ENCODE measurements around the gene TUBGCP2.

The TUBGCP2 gene

DNA sequence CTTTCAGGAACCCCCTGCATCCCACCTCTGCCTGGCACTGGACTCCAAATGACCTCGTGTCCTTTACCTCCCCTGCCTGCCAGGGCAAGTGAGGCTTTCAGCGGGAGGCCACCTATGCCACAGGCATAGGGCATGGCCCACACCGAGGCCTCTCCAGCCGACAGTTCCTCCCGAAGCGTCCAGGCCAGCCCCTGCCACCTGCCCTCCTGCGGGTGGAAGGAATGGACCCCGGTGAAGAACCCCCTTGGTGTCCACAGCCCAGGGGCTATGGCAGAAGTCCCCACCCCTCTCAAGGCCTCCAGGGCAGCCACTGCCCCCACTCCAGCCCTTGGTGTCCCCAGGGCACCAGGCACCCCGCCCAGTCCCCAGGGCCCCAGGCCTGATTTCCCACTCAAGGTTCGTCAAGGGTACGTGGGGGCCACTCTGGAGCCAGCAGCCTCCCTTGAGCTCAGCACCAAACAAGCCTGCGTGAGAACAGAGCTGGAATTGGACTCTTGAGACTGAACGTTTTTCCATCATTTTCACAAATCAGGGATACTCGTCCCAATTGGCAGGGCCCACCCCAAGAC is 46.1 kb upstream of the TUBGCP2 start:
- no peak for DNase-seq
- TF ChIP-seq, protein P1, sequence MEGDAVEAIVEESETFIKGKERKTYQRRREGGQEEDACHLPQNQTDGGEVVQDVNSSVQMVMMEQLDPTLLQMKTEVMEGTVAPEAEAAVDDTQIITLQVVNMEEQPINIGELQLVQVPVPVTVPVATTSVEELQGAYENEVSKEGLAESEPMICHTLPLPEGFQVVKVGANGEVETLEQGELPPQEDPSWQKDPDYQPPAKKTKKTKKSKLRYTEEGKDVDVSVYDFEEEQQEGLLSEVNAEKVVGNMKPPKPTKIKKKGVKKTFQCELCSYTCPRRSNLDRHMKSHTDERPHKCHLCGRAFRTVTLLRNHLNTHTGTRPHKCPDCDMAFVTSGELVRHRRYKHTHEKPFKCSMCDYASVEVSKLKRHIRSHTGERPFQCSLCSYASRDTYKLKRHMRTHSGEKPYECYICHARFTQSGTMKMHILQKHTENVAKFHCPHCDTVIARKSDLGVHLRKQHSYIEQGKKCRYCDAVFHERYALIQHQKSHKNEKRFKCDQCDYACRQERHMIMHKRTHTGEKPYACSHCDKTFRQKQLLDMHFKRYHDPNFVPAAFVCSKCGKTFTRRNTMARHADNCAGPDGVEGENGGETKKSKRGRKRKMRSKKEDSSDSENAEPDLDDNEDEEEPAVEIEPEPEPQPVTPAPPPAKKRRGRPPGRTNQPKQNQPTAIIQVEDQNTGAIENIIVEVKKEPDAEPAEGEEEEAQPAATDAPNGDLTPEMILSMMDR (IDR thresholded peaks at IDR 0.05; ENCODE audit: low read depth, low read length), result no peak

GRCh38 chr10:133353988-133354605 is 45.4 kb upstream of the TUBGCP2 start:
- Histone ChIP-seq H3K36me3 (no peaks in the 10 kb centered on the region), H3K9me3 (no peaks in the 10 kb centered on the region), H3K4me3 (ENCODE audit: low read depth, low read length) (no peak overlapping the region), H3K27me3 (no peaks in the 10 kb centered on the region), H3K4me1 (no peaks in the 10 kb centered on the region)
- TF ChIP-seq, protein P1 (IDR thresholded peaks at IDR 0.05; ENCODE audit: low read depth, low read length), result no peak
- no peak for DNase-seq

More for the DNA sequence above, 46.1 kb upstream of the TUBGCP2 start:
- no peaks in the 10 kb centered on the region for H3K36me3 ChIP-seq
- no peak overlapping the region for H3K4me3 ChIP-seq (ENCODE audit: low read depth, low read length)
- peaks cover 1% of the 10 kb centered on the region for H3K4me1 ChIP-seq
- no peaks in the 10 kb centered on the region for H3K9me3 ChIP-seq
- H3K27me3 ChIP-seq, result no peaks in the 10 kb centered on the region

DNA sequence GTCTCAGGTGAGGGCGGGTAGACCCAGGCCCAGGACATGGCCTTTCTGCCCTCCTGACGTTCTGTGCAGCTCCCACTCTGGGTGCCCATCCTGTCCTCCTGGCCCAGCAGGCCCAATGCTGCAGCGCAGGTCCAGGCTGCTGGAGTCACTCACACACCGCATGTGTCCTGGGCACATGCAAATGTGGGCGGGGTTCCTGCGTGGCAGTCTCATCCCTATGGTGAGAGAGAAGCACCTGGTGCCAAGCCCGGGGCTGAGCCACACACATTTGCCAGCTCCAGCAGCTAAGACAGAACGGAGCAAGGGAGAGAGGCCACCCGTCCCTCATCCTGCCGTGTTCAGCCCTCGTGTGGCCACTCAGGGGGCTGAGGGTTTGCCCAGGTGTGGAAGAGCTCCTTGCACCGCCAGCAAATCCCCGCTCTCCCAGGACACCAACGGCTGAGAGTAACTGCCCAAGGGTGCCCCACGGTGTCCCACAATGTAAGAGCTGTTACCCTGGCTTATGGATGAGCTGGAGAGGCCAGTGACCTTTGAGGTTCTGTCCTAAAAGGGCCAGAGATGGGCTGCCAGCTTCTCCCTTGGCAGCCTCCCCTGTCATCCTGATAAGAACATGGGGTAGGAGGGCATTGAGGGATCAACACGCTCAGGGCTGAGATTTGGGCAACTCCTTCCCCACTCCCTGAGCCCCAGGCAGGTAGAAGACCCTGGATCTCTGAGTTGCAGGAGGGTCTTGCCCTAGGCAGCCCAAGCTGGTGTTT is 44.7 kb upstream of the TUBGCP2 start:
- no peak for DNase-seq
- H3K9me3 ChIP-seq, result no peaks in the 10 kb centered on the region
- no peak overlapping the region for H3K4me3 ChIP-seq (ENCODE audit: low read depth, low read length)
- H3K27me3 ChIP-seq, result no peaks in the 10 kb centered on the region
- H3K36me3 ChIP-seq, result no peaks in the 10 kb centered on the region
- no peaks in the 10 kb centered on the region for H3K4me1 ChIP-seq
- TF ChIP-seq, protein P1 (IDR thresholded peaks at IDR 0.05; ENCODE audit: low read depth, low read length), result no peak

DNA sequence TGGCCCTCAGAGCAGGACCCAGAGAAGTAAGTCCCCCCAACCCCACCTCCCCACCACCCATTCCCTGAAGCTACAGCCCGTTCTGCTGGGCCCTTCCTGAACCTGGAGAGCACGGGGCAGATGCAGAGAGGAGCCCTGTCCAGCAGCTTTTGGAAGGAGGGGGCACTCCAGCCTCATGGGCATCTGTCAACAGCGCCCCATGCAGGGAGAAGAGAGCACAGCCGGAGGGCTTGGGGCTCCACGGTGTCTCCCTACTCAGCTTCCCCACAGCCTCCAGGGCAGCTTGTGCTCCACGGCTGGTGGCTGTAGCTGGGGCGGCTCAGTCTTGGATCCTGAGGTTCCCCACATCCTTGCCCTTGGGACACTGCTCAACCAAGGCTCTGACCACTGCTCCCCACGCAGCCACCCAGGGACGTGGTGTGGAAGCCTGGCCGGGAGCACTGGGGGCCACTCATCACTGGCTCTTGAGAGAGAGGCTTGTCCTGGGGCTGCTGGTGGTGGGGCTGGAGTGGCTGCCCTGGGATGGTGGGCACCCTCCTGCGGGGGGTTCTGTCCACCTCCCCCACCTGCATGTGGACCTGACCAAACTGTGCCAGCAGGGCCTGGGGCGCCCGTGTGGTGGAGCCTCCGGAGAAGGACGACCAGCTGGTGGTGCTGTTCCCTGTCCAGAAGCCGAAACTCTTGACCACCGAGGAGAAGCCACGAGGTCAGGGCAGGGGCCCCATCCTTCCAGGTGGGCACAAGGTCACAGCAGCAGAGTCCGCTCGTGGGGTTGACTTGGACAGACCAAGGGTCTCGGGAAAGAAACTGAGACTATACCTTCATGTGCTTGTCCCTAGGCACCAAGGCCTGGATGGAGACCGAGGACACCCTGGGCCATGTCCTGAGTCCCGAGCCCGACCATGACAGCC is 43.0 kb upstream of the TUBGCP2 start:
- TF ChIP-seq, protein P1 (IDR thresholded peaks at IDR 0.05; ENCODE audit: low read depth, low read length), result no peak
- no peaks in the 10 kb centered on the region for H3K36me3 ChIP-seq
- no peak for DNase-seq

GRCh38 chr10:133350950-133351329 is 42.3 kb upstream of the TUBGCP2 start:
- H3K36me3 ChIP-seq, result no peaks in the 10 kb centered on the region
- H3K4me3 ChIP-seq (ENCODE audit: low read depth, low read length), result no peak overlapping the region
- no peaks in the 10 kb centered on the region; the same call in 1 of the 2 replicates for H3K4me1 ChIP-seq
- DNase-seq, result no peak
- H3K9me3 ChIP-seq, result no peaks in the 10 kb centered on the region
- TF ChIP-seq, protein P1 (IDR thresholded peaks at IDR 0.05; ENCODE audit: low read depth, low read length), result no peak
- H3K27me3 ChIP-seq, result no peaks in the 10 kb centered on the region

More for the DNA sequence above, 43.0 kb upstream of the TUBGCP2 start:
- Histone ChIP-seq H3K4me1 (no peaks in the 10 kb centered on the region; the same call in 1 of the 2 replicates), H3K4me3 (ENCODE audit: low read depth, low read length) (no peak overlapping the region), H3K27me3 (no peaks in the 10 kb centered on the region), H3K9me3 (no peaks in the 10 kb centered on the region)
